ENCODE measurements around the gene MIPOL1.

Gene MIPOL1

GRCh38 chr14:37491076-37491475 is 293.3 kb downstream of the MIPOL1 start:
- in situ Hi-C loops (cut with HindIII; ENCODE audit: low sequenced_read_pairs): no loop called here
- DNase-seq (ENCODE audit: low read depth, low spot score): no peak
- TF ChIP-seq, protein P1, sequence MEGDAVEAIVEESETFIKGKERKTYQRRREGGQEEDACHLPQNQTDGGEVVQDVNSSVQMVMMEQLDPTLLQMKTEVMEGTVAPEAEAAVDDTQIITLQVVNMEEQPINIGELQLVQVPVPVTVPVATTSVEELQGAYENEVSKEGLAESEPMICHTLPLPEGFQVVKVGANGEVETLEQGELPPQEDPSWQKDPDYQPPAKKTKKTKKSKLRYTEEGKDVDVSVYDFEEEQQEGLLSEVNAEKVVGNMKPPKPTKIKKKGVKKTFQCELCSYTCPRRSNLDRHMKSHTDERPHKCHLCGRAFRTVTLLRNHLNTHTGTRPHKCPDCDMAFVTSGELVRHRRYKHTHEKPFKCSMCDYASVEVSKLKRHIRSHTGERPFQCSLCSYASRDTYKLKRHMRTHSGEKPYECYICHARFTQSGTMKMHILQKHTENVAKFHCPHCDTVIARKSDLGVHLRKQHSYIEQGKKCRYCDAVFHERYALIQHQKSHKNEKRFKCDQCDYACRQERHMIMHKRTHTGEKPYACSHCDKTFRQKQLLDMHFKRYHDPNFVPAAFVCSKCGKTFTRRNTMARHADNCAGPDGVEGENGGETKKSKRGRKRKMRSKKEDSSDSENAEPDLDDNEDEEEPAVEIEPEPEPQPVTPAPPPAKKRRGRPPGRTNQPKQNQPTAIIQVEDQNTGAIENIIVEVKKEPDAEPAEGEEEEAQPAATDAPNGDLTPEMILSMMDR (IDR thresholded peaks at IDR 0.05; ENCODE audit: low read depth, low read length): no peak
- no peak overlapping the region for H3K4me3 ChIP-seq (ENCODE audit: low read depth, low read length)

- no peak overlapping the region for H3K4me3 ChIP-seq (ENCODE audit: low read depth, low read length)
- in situ Hi-C loops (cut with HindIII; ENCODE audit: low sequenced_read_pairs): no loop called here
- TF ChIP-seq, protein P1 (IDR thresholded peaks at IDR 0.05; ENCODE audit: low read depth, low read length): no peak
- DNase-seq (ENCODE audit: low read depth, low spot score): no peak
Observed at GRCh38 chr14:37493606-37494005, 295.9 kb downstream of the MIPOL1 start.

DNA sequence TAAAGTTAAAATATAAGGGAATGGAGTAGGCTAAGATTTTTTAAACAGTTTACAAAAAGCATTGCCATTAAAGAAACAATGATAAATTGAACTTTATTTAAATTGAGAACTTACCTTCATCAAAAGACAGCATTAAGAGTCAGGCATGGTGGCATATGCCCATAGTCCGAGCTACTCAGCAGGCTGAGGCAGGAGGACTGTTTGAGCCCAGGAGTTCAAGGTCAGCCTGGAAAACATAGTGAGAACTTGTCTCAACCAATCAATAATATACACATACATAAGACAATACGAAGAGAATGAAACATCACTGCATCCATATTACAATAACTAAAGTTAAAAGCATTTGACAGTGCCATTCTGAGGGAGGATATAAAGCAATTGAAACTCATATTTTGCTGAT is 299.7 kb downstream of the MIPOL1 start:
- no peak for DNase-seq (ENCODE audit: low read depth, low spot score)
- TF ChIP-seq, protein P1 (IDR thresholded peaks at IDR 0.05; ENCODE audit: low read depth, low read length): no peak
- H3K4me3 ChIP-seq (ENCODE audit: low read depth, low read length): no peak overlapping the region
- in situ Hi-C loops (cut with HindIII; ENCODE audit: low sequenced_read_pairs): no loop called here

GRCh38 chr14:37501877-37502276 is 304.1 kb downstream of the MIPOL1 start:
- in situ Hi-C loops (cut with HindIII; ENCODE audit: low sequenced_read_pairs): no loop called here
- TF ChIP-seq, protein P1 (IDR thresholded peaks at IDR 0.05; ENCODE audit: low read depth, low read length): no peak
- DNase-seq (ENCODE audit: low read depth, low spot score): no peak
- H3K4me3 ChIP-seq (ENCODE audit: low read depth, low read length): no peak overlapping the region

DNA sequence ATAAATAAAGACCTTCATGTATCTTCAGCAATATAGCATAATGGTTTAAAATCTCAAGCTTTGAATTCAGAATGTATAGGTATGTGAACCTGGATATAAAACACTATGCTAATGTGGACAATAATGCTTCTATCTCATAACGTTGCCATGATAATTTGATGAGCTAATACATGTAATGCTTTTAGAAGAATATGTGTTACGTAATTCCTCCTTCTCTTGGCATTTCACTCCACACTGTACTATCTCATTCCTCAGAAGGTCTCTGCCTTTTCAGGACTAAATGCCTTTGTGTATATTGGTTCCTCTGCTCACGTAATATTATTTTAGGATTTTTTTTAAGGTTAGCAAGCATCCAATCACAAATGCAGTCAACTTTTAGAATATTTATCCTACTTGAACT is 310.8 kb downstream of the MIPOL1 start:
- in situ Hi-C loops (cut with HindIII; ENCODE audit: low sequenced_read_pairs): no loop called here
- TF ChIP-seq, protein P1 (IDR thresholded peaks at IDR 0.05; ENCODE audit: low read depth, low read length): no peak
- DNase-seq (ENCODE audit: low read depth, low spot score): no peak
- no peak overlapping the region for H3K4me3 ChIP-seq (ENCODE audit: low read depth, low read length)

DNA sequence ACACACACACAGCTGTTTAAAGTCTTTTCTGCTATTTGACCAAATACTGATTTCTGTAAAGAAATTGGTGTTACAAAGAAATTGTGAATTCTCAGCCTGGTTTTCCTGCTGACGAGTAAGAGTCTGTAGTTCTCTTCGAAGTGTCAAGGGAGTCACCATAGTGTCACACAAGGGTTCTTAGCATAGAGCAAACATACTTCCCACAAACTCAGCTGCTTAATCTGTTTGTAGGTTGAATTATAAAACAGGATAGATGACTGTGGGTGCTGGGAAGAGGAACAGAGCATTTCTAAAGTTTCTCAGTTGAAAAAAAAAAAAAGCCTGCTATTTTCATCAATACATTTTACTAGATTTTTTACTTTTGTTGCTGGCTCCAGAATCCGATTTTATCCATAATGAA is 314.4 kb downstream of the MIPOL1 start:
- TF ChIP-seq, protein P1 (IDR thresholded peaks at IDR 0.05; ENCODE audit: low read depth, low read length): no peak
- DNase-seq (ENCODE audit: low read depth, low spot score): no peak
- in situ Hi-C loops (cut with HindIII; ENCODE audit: low sequenced_read_pairs): no loop called here
- no peak overlapping the region for H3K4me3 ChIP-seq (ENCODE audit: low read depth, low read length)

GRCh38 chr14:37515771-37516170 is 318.0 kb downstream of the MIPOL1 start:
- in situ Hi-C loops (cut with HindIII; ENCODE audit: low sequenced_read_pairs): no loop called here
- no peak overlapping the region for H3K4me3 ChIP-seq (ENCODE audit: low read depth, low read length)
- no peak for DNase-seq (ENCODE audit: low read depth, low spot score)
- TF ChIP-seq, protein P1 (IDR thresholded peaks at IDR 0.05; ENCODE audit: low read depth, low read length): no peak
